ENCODE data around the gene FXYD4. TPM values are rescaled to one million over a fixed set of nuclear protein-coding genes. Genes with fewer than 3 reads are reported as not detected.

Gene FXYD4
- total and polyA plus RNA-seq, 2 experiments from 2014 or later, result not detected

DNA sequence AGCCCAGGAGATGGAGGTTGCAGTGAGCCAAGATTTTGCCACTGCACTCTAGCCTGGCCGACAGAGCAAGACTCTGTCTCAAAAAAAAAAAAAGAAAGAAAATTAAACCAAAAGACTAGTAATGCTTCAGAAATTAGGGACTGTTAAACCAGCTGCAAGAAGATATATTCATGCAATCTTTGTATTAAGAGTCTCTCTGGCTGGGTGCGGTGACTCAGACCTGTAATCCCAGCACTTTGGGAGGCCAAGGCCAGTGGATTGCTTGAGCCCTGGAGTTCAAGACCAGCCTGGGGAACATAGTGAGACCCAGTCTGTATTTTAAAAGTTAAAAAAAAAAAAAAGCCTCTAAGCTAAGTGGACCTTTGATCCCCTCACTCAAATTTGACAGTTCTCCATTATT is 40.1 kb downstream of the FXYD4 start:
- Histone ChIP-seq H3K4me3 (no peak overlapping the region), H3K27me3 (ENCODE audit: insufficient read depth) (no peaks in the 10 kb centered on the region), H3K27ac (ENCODE audit: low read depth) (no peak overlapping the region), H3K9me2 (ENCODE audit: insufficient read depth) (no peaks in the 10 kb centered on the region), H2AFZ (no peak overlapping the region), H3K79me2 (replicated peaks; ENCODE audit: insufficient read depth) (peaks cover 27% of the 10 kb centered on the region), H4K20me1 (replicated peaks; ENCODE audit: insufficient read depth) (no peaks in the 10 kb centered on the region), H3K4me1 (ENCODE audit: insufficient read depth) (peaks cover 5% of the 10 kb centered on the region; the same call in 1 of the 2 replicates), H3K4me2 (no peak overlapping the region), H3F3A (replicated peaks; ENCODE audit: low read depth) (no peaks in the 10 kb centered on the region), H3K36me3 (ENCODE audit: insufficient read depth) (no peaks in the 10 kb centered on the region)
- no peak overlapping the region for H3K27ac Mint-ChIP-seq
- peaks cover 7% of the 10 kb centered on the region; the same call in 2 of the 3 replicates for H3K4me1 Mint-ChIP-seq
- TF ChIP-seq, protein P1, sequence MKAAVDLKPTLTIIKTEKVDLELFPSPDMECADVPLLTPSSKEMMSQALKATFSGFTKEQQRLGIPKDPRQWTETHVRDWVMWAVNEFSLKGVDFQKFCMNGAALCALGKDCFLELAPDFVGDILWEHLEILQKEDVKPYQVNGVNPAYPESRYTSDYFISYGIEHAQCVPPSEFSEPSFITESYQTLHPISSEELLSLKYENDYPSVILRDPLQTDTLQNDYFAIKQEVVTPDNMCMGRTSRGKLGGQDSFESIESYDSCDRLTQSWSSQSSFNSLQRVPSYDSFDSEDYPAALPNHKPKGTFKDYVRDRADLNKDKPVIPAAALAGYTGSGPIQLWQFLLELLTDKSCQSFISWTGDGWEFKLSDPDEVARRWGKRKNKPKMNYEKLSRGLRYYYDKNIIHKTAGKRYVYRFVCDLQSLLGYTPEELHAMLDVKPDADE (IDR thresholded peaks at IDR 0.05), result no peak
- TF ChIP-seq, protein P2, sequence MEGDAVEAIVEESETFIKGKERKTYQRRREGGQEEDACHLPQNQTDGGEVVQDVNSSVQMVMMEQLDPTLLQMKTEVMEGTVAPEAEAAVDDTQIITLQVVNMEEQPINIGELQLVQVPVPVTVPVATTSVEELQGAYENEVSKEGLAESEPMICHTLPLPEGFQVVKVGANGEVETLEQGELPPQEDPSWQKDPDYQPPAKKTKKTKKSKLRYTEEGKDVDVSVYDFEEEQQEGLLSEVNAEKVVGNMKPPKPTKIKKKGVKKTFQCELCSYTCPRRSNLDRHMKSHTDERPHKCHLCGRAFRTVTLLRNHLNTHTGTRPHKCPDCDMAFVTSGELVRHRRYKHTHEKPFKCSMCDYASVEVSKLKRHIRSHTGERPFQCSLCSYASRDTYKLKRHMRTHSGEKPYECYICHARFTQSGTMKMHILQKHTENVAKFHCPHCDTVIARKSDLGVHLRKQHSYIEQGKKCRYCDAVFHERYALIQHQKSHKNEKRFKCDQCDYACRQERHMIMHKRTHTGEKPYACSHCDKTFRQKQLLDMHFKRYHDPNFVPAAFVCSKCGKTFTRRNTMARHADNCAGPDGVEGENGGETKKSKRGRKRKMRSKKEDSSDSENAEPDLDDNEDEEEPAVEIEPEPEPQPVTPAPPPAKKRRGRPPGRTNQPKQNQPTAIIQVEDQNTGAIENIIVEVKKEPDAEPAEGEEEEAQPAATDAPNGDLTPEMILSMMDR (conservative IDR thresholded peaks at IDR 0.05; ENCODE audit: low read depth in 2 of 2), result no peak
- TF ChIP-seq EZH2phosphoT487 (IDR thresholded peaks at IDR 0.05; ENCODE audit: unreplicated experiment) (no peak), ZNF114 (CRISPR knock-in tag; IDR thresholded peaks at IDR 0.05) (no peak), NANOG (IDR thresholded peaks at IDR 0.05; ENCODE audit: borderline replicate concordance) (no peak)
- TF ChIP-seq, protein P3, sequence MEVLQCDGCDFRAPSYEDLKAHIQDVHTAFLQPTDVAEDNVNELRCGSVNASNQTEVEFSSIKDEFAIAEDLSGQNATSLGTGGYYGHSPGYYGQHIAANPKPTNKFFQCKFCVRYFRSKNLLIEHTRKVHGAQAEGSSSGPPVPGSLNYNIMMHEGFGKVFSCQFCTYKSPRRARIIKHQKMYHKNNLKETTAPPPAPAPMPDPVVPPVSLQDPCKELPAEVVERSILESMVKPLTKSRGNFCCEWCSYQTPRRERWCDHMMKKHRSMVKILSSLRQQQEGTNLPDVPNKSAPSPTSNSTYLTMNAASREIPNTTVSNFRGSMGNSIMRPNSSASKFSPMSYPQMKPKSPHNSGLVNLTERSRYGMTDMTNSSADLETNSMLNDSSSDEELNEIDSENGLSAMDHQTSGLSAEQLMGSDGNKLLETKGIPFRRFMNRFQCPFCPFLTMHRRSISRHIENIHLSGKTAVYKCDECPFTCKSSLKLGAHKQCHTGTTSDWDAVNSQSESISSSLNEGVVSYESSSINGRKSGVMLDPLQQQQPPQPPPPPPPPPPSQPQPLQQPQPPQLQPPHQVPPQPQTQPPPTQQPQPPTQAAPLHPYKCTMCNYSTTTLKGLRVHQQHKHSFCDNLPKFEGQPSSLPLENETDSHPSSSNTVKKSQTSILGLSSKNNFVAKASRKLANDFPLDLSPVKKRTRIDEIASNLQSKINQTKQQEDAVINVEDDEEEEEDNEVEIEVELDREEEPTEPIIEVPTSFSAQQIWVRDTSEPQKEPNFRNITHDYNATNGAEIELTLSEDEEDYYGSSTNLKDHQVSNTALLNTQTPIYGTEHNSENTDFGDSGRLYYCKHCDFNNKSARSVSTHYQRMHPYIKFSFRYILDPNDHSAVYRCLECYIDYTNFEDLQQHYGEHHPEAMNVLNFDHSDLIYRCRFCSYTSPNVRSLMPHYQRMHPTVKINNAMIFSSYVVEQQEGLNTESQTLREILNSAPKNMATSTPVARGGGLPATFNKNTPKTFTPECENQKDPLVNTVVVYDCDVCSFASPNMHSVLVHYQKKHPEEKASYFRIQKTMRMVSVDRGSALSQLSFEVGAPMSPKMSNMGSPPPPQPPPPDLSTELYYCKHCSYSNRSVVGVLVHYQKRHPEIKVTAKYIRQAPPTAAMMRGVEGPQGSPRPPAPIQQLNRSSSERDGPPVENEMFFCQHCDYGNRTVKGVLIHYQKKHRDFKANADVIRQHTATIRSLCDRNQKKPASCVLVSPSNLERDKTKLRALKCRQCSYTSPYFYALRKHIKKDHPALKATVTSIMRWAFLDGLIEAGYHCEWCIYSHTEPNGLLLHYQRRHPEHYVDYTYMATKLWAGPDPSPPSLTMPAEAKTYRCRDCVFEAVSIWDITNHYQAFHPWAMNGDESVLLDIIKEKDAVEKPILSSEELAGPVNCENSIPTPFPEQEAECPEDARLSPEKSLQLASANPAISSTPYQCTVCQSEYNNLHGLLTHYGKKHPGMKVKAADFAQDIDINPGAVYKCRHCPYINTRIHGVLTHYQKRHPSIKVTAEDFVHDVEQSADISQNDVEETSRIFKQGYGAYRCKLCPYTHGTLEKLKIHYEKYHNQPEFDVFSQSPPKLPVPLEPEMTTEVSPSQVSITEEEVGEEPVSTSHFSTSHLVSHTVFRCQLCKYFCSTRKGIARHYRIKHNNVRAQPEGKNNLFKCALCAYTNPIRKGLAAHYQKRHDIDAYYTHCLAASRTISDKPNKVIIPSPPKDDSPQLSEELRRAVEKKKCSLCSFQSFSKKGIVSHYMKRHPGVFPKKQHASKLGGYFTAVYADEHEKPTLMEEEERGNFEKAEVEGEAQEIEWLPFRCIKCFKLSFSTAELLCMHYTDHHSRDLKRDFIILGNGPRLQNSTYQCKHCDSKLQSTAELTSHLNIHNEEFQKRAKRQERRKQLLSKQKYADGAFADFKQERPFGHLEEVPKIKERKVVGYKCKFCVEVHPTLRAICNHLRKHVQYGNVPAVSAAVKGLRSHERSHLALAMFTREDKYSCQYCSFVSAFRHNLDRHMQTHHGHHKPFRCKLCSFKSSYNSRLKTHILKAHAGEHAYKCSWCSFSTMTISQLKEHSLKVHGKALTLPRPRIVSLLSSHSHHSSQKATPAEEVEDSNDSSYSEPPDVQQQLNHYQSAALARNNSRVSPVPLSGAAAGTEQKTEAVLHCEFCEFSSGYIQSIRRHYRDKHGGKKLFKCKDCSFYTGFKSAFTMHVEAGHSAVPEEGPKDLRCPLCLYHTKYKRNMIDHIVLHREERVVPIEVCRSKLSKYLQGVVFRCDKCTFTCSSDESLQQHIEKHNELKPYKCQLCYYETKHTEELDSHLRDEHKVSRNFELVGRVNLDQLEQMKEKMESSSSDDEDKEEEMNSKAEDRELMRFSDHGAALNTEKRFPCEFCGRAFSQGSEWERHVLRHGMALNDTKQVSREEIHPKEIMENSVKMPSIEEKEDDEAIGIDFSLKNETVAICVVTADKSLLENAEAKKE (CRISPR knock-in tag; IDR thresholded peaks at IDR 0.05), result no peak
- H3K27me3 Mint-ChIP-seq (ENCODE audit: insufficient read depth, low read depth, poor library complexity), result peaks cover 14% of the 10 kb centered on the region
- H3K36me3 Mint-ChIP-seq (ENCODE audit: low read depth), result peaks cover 7% of the 10 kb centered on the region; the same call in 2 of the 3 replicates
- H3K9me3 Mint-ChIP-seq, result peaks cover 5% of the 10 kb centered on the region; the same call in 1 of the 3 replicates
- ATAC-seq (no peak), DNase-seq (ENCODE audit: low spot score) (no peak)
- no peak overlapping the region for H3K4me3 Mint-ChIP-seq
